Astrocyte (in vitro differentiated cells and primary cell): Measurements from ENCODE around the gene TMEM236.

Experiments
- CTCF ChIP-seq: IDR thresholded peaks from 2 replicates; pipeline ENCODE4 v1.5.1; 2011; ENCODE audit warnings: low read depth, mild to moderate bottlenecking, inconsistent platforms, low read length, moderate library complexity; ENCODE audit not compliant: insufficient read depth
- EZH2 ChIP-seq: IDR thresholded peaks from 2 replicates; pipeline ENCODE4 v1.6.1; 2012; ENCODE audit warnings: mild to moderate bottlenecking, low read length, inconsistent platforms; ENCODE audit not compliant: insufficient read depth

- TF ChIP-seq CTCF: no peak
- no peak for TF ChIP-seq EZH2
Observed at GRCh38 chr10:17782921-17783665, 31.1 kb downstream of the TMEM236 start.
